Memory B cell (primary cell): ENCODE results near the gene HNRNPCL1.

Experiments
- ATAC-seq: fragments of 150-1000 bp; cut with Tn5 transposase; 2 replicates; pipeline ENCODE4 v1.10.0; 2021; ENCODE audit warnings: low read depth, mild to moderate bottlenecking, moderate library complexity
- DNase-seq, 2 donors: peaks; one replicate each; pipeline ENCODE4 v3.0.0; 2022; ENCODE audit warnings: low spot score in 2 of 2
- H3K27ac Mint-ChIP-seq: one replicate; pipeline ENCODE4 v1.8.0; 2022; ENCODE audit warnings: mild to moderate bottlenecking, moderate library complexity, mixed read lengths
- H3K27me3 Mint-ChIP-seq: one replicate; pipeline ENCODE4 v1.8.0; 2022; ENCODE audit warnings: mixed read lengths
- H3K36me3 Mint-ChIP-seq: one replicate; pipeline ENCODE4 v1.8.0; 2022; ENCODE audit warnings: mild to moderate bottlenecking, mixed read lengths
- H3K4me1 Mint-ChIP-seq: one replicate; pipeline ENCODE4 v1.8.0; 2022; ENCODE audit warnings: mixed read lengths
- H3K4me3 Mint-ChIP-seq: one replicate; pipeline ENCODE4 v1.8.0; 2022; ENCODE audit warnings: mild to moderate bottlenecking, moderate library complexity, mixed read lengths
- H3K9me3 Mint-ChIP-seq: one replicate; pipeline ENCODE4 v1.8.0; 2022; ENCODE audit warnings: mixed read lengths

Gene HNRNPCL1

DNA sequence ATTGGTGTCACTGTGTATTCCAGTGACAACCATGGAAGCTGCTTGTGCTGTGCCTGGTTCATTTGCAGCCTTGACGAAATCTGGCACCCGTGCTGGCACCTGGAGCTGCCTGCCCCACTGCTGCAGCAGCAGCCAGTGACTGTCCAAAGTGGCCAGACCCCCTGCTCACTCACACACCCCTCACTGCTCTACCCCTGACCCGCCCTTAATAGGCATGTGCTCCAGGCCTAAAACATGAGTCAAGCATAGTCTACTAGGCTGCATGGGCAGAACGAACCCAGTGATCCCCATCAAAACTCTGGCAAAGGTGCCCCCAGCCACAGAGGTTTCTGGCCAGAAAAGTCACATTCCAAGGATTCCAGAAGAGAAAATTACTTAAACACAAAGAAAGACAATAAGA is 49.6 kb downstream of the HNRNPCL1 start:
- DNase-seq: no peak
- no peak overlapping the region for H3K27ac Mint-ChIP-seq
- peaks cover 2% of the 10 kb centered on the region for H3K27me3 Mint-ChIP-seq
- peaks cover 6% of the 10 kb centered on the region for H3K9me3 Mint-ChIP-seq
- no peak for ATAC-seq
- no peaks in the 10 kb centered on the region for H3K4me1 Mint-ChIP-seq
- no peaks in the 10 kb centered on the region for H3K36me3 Mint-ChIP-seq
- H3K4me3 Mint-ChIP-seq: no peak overlapping the region
